Erythroblast (primary cell): ENCODE data around the gene HDAC4.

Experiments used
- DNase-seq, 2 experiments: peaks; one replicate each; lab custom pipeline; 2025; lab: John Stamatoyannopoulos, UW
- GATA1 ChIP-seq: IDR thresholded peaks from 2 replicates; pipeline ENCODE4 v1.6.1; 2011; ENCODE audit warnings: low read depth, mild to moderate bottlenecking, control low read depth, low read length, moderate library complexity
- POLR2A ChIP-seq: IDR thresholded peaks from 2 replicates; pipeline ENCODE4 v1.6.1; 2011; ENCODE audit warnings: mild to moderate bottlenecking, low read length

Gene HDAC4

DNA sequence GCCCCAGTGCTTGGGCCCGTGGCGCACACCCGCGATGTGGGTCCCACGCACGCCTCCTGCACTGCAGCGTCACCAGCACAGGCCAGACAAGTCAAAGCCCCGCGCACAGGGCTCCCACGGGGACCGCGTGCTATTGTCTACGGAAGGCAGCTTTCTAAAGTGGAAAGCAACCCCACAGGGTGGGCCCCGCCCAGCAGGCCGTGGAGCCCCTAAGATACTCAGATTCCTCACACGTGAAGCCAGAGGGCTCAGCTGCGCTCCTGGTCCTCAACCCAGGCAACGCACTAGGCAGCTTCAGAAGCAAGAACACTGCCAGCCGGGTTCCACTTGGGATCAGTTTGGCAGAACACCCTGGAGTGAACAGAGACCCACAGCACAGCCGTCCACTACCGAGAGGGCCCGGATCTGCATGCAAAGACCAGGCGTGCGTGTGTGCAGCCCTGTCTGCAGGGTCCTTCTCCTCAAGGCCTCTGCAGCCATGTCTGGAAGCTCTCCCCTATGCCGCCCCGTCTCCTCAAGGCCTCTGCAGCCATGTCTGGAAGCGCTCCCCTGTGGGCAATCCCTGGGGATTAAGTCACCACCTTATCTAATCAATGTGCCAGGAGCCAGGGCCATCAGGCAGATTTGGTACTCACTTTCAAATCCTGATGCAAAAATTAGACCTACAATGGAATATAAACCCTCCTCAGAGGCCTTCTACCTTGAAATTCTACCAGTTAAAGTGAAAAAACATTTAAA, 231.3 kb downstream of the HDAC4 start:
- no peak for TF ChIP-seq POLR2A
- no peak for TF ChIP-seq GATA1
- no peak for DNase-seq

DNA sequence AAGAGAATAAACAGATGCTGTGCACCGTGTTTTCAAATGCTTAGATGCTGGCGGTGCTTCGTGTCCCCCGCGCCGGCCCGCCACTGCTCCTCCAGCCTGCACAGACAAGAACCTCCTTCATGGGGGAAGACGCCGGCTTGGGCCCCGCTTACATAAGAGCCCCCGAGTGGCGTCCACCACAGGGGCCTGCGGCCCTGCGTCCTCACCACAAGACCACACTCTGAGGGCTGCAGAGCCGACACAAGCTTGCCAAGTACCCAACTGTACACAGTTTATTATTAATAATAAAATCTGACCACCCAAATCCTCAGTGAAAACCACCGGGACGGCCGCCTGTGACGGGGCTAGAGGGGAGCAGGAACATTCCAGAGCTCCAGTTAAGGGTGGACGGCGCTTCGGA, 232.2 kb downstream of the HDAC4 start:
- no peak for TF ChIP-seq GATA1
- no peak for TF ChIP-seq POLR2A
- DNase-seq, result no peak

DNA sequence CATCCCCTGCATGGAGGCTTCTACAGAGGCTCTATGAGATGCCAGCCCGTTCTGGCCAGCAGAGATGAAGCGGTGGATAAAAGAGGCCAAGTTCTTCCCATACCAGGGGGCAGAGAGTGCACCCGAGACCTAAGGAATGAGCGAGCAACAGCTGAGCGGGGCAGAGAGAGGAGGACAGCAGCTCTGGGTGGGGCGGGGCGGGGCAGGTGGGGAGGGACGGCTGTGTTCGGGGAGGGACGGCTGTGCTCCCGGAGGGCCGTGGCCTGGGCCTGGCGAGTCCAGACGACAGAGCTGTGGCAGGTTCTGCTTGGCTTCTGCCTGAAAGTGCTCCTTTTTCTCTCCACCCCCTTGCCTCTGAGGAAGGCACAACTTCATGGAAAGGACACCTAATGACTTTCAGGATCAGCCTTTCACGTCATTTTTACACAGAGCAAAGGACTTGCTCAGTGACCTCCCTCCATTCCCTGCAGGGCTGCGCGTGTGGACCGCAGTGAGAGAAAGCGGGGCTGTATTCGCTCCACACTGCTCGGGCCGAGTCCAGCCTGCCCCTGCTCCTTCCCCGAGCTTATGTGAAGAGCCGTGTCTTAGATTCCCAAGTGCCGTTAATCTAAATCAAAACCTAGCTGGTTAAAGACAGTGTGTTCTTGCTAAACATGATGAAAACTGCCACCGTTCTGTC, 232.9 kb downstream of the HDAC4 start:
- no peak for TF ChIP-seq GATA1
- no peak for DNase-seq

DNA sequence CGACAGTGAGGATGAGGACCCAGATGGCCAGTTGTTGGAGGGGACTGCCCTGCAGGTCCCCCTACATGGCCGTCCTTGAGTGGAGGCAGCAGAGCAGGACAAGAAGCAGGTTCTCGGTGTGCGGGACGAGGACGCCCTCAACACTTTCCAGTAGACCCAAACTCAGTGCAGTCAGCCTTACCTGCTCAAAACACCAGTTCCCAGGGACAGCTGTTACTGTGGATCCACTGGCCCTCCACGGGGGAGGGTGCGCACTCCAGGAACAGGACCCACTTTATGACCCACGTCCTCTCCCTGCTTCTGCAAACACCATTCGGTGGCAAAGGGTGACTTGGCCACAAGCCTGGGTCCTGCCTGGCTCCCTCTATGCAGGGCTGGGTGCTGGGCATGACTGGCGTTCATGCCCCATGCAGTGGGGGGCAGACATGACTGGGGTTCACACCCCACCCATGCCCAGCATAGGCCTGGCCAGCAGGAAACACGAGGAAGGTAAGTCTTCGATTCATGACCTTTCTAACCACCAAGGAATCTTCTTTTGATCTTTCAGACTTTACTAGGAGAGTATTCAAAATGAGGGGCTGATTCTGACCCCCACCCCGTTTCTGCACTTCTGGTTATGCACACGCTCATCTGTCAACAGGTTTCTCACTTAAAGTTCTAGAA, 233.7 kb downstream of the HDAC4 start:
- no peak for TF ChIP-seq POLR2A
- no peak for TF ChIP-seq GATA1
- no peak for DNase-seq

- DNase-seq, result no peak
- TF ChIP-seq POLR2A (no peak), GATA1 (no peak)
Measured at GRCh38 chr2:239166201-239166834, 234.5 kb downstream of the HDAC4 start.

DNA sequence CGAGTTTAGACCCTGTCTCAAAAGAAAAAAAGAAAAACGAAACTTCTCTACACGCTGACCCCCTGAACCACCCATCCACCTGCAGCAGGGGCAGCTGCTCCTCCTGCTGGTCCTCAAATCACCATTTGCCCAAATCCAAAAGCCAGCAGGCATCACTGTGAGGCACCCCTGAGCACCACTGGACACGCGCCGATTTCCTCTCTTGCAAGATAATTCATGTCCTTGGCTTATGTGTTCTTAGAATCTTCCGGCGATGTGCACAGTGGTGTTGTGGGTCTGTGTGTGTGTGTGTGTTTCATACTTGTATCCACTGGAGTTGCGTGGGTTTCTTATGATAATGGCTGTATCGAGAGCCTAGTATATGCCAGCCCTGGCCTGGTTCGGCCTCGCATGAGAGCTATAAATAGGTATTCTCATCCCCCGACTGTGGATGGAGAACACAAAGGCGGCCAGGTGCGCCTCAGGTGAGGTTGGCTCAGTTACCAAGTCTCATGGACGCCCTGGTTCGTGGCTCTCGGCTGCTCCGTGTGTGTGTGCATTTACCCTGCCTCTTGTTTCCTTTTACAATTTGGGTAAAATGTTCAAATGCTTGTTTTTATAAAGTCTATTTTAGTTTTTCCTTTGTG, 235.5 kb downstream of the HDAC4 start:
- no peak for TF ChIP-seq POLR2A
- no peak for TF ChIP-seq GATA1
- DNase-seq, result no peak

- no peak for DNase-seq
- no peak for TF ChIP-seq POLR2A
- no peak for TF ChIP-seq GATA1
Measured at GRCh38 chr2:239164335-239164871, 236.4 kb downstream of the HDAC4 start.

DNA sequence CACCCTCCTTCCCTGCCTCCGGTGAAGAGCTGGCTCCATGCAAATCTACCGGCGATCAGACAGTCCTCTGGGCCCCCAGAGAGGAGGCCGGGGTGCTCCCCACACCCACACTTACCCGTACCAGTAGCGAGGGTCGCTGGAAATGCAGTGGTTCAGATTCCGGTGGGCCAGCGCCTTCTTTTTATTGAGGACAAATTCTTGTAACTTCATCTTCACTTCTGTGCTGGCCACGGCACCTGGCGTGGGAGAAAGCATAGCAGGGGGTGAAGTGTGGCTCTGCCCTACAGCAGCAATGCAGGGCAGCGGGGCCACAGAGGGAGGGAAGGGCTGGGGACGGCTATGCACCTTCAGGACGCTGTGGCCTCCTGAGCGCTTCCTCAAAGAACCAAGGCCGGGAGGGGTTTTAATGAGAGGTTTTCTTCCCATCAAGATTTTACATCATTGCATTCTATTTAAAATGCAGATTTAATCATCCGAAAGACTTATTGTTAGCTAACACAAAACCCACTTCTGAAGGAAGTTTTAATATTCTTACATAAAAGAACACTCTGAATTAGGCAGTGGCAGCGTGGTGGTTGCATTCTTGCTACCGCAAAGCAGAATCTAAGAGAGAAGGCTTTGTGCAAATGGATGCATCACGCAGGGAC, 237.0 kb downstream of the HDAC4 start:
- TF ChIP-seq POLR2A (no peak), GATA1 (no peak)
- no peak for DNase-seq

GRCh38 chr2:239162976-239163687, 237.7 kb downstream of the HDAC4 start:
- TF ChIP-seq GATA1 (no peak), POLR2A (no peak)
- DNase-seq, result no peak

DNA sequence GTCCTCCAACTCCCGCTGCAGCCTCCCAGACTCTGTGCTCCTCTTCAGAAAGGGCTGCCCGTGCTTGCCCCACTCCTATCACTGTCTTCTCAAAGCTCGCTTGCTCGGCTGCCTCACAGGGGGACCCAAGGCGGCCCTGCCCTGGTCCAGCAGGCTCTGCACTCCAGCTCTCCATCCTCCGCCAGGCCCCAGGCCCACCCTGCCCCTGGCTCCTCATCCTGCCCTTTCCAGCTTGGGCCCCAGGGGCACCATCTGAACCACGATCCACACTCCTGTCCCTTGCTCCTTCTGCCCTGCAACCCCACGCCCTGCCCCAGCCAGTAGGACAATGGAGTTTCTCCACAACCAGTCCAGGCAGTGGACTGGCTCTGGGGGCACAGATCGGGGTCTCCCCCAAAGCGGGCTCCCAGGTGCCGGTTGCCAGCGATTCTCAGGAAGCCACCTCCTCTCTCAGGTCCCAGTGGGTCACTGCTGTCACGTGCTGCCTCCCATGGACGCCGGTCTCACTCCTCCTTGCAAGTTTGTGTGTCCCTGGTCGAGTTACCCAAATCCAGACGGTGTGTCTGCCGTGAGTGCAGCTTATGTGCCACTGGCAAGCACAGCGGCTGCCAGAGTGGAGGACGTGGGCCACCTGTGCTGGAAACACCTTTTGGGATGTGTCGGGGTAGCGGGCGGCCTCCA, 238.5 kb downstream of the HDAC4 start:
- TF ChIP-seq GATA1, result no peak
- no peak for TF ChIP-seq POLR2A
- no peak for DNase-seq

GRCh38 chr2:239161711-239162140, 239.1 kb downstream of the HDAC4 start:
- TF ChIP-seq POLR2A (no peak), GATA1 (no peak)
- no peak for DNase-seq
